ENCODE results near the gene TUBB2B.
A peak's percentile ranks its signal among the peaks of the same experiment; 100 is the strongest.

Gene TUBB2B

GRCh38 chr6:3227363-3228045 lies at the start of gene TUBB2B:
TSS of gene TUBB2B (minus strand) at chr6:3227653. CDS start at chr6:3227543, 110 bp downstream.
- DNase-seq, result peak; percentile 93

GRCh38 chr6:3277251-3277650 lies 49.8 kb upstream of the TUBB2B start:
- DNase-seq, result no peak

- DNase-seq, result no peak
These were observed 49.0 kb upstream of the TUBB2B start for GRCh38 chr6:3276174-3277167.

- no peak for DNase-seq
These were observed 46.5 kb upstream of the TUBB2B start for GRCh38 chr6:3273707-3274521.

GRCh38 chr6:3272911-3273547 lies 45.6 kb upstream of the TUBB2B start:
- DNase-seq, result no peak

- DNase-seq, result no peak
These were observed 44.3 kb upstream of the TUBB2B start for GRCh38 chr6:3271756-3272155.

- DNase-seq, result no peak
These were observed 42.8 kb upstream of the TUBB2B start for GRCh38 chr6:3270258-3270657.

- DNase-seq, result no peak
These were observed 42.0 kb upstream of the TUBB2B start for GRCh38 chr6:3269281-3269975.

- DNase-seq, result no peak
These were observed 41.2 kb upstream of the TUBB2B start for GRCh38 chr6:3268680-3269079.

GRCh38 chr6:3267162-3267561 lies 39.7 kb upstream of the TUBB2B start:
- no peak for DNase-seq

GRCh38 chr6:3266170-3266569 lies 38.7 kb upstream of the TUBB2B start:
- DNase-seq, result no peak

- peak; percentile 62 for DNase-seq
These were observed 38.2 kb upstream of the TUBB2B start for GRCh38 chr6:3265671-3266070.

- DNase-seq, result no peak
These were observed 36.9 kb upstream of the TUBB2B start for GRCh38 chr6:3264356-3264755.

GRCh38 chr6:3263096-3263495 lies 35.6 kb upstream of the TUBB2B start:
- no peak for DNase-seq

GRCh38 chr6:3261921-3262320 lies 34.5 kb upstream of the TUBB2B start:
- no peak for DNase-seq

GRCh38 chr6:3261518-3261820 lies 34.0 kb upstream of the TUBB2B start:
- no peak for DNase-seq

- no peak for DNase-seq
These were observed 33.5 kb upstream of the TUBB2B start for GRCh38 chr6:3260772-3261517.

- DNase-seq, result no peak
These were observed 32.8 kb upstream of the TUBB2B start for GRCh38 chr6:3260296-3260695.

- DNase-seq, result peak; percentile 44
These were observed 32.1 kb upstream of the TUBB2B start for GRCh38 chr6:3259491-3259958.

GRCh38 chr6:3258720-3259490 lies 31.5 kb upstream of the TUBB2B start, which contains the start of gene PSMG4:
TSS of gene PSMG4 (plus strand) at chr6:3258947. CDS start at chr6:3259023, 76 bp downstream.
- DNase-seq, result peak; percentile 89

All from NCI-H2171 (cell line).